HepG2 (cell line): ENCODE measurements around the gene OR10J4.

Experiments
- FOXA3 ChIP-seq: IDR thresholded peaks from 2 replicates; pipeline ENCODE4 v1.6.1; 2016; ENCODE audit warnings: missing genetic modification reagents, missing compliant biosample characterization
- PRPF4 ChIP-seq: fragments of 200-400 bp; formaldehyde crosslinking; IDR thresholded peaks from 2 replicates; pipeline ENCODE4 v1.6.1; 2016; ENCODE audit warnings: low read length, low read depth; ENCODE audit not compliant: poor library complexity, severe bottlenecking
- RFX5 ChIP-seq: IDR thresholded peaks from 2 replicates; pipeline ENCODE4 v1.6.1; 2011; ENCODE audit warnings: low read depth, low read length, improper control_type of control experiment
- ZMYM4 ChIP-seq: sonication (generic); formaldehyde crosslinking; IDR thresholded peaks from 2 replicates; pipeline ENCODE4 v1.8.1; 2023; ENCODE audit warnings: mild to moderate bottlenecking, missing genetic modification reagents
- ZNF549 ChIP-seq: sonication (generic); formaldehyde crosslinking; IDR thresholded peaks from 2 replicates; pipeline ENCODE4 v1.5.0; 2020; ENCODE audit warnings: missing genetic modification reagents
- ZZZ3 ChIP-seq: sonication (generic); formaldehyde crosslinking; IDR thresholded peaks from 2 replicates; pipeline ENCODE4 v1.4.0; 2020; ENCODE audit warnings: missing genetic modification reagents, mild to moderate bottlenecking, borderline replicate concordance
- TF ChIP-seq, protein P1 (sequence below): sonication (generic); formaldehyde crosslinking; IDR thresholded peaks from 2 replicates; pipeline ENCODE4 v1.4.0; 2020; ENCODE audit warnings: missing genetic modification reagents

DNA sequence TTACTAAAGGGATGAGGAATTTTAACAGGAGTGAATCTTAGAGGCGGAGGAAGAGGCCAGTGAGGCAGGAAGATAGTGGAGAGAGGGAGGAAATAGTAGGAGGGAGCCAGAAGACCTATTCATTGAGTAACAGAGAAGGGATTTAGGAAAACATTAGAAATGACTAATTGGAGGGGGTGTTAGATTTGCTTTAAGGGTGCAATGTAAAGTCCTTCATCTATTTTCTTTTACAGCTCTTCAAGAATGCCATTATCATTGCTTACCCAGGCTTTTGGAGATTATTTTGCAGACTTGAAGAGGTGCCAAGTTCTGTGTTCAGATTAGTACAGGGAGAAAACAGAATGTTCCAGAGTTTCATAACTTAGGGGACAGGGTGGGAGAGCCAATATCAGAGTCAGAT, 41.3 kb downstream of the OR10J4 start:
- TF ChIP-seq RFX5 (no peak), ZNF549 (CRISPR knock-in tag) (no peak), PRPF4 (no peak), FOXA3 (no peak), ZMYM4 (CRISPR knock-in tag) (no peak), ZZZ3 (CRISPR knock-in tag) (no peak)
- TF ChIP-seq, protein P1, sequence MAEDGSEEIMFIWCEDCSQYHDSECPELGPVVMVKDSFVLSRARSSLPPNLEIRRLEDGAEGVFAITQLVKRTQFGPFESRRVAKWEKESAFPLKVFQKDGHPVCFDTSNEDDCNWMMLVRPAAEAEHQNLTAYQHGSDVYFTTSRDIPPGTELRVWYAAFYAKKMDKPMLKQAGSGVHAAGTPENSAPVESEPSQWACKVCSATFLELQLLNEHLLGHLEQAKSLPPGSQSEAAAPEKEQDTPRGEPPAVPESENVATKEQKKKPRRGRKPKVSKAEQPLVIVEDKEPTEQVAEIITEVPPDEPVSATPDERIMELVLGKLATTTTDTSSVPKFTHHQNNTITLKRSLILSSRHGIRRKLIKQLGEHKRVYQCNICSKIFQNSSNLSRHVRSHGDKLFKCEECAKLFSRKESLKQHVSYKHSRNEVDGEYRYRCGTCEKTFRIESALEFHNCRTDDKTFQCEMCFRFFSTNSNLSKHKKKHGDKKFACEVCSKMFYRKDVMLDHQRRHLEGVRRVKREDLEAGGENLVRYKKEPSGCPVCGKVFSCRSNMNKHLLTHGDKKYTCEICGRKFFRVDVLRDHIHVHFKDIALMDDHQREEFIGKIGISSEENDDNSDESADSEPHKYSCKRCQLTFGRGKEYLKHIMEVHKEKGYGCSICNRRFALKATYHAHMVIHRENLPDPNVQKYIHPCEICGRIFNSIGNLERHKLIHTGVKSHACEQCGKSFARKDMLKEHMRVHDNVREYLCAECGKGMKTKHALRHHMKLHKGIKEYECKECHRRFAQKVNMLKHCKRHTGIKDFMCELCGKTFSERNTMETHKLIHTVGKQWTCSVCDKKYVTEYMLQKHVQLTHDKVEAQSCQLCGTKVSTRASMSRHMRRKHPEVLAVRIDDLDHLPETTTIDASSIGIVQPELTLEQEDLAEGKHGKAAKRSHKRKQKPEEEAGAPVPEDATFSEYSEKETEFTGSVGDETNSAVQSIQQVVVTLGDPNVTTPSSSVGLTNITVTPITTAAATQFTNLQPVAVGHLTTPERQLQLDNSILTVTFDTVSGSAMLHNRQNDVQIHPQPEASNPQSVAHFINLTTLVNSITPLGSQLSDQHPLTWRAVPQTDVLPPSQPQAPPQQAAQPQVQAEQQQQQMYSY (CRISPR knock-in tag) = no peak
